ENCODE results near the gene PTH2R. TPM values are rescaled to one million over a fixed set of nuclear protein-coding genes. Genes with fewer than 3 reads are reported as not detected.

PTH2R gene
- total RNA-seq, 1 experiment from 2014 or later = 0.32 TPM

- Histone ChIP-seq H3K36me3 (ENCODE audit: control insufficient read depth, insufficient read depth, low read length) (no peaks in the 10 kb centered on the region), H3K9me3 (peaks cover 9% of the 10 kb centered on the region), H3K27me3 (replicated peaks; ENCODE audit: control insufficient read depth, insufficient read depth, low read length) (no peaks in the 10 kb centered on the region), H3K4me1 (no peaks in the 10 kb centered on the region), H3K4me3 (ENCODE audit: low read depth, low read length) (no peak overlapping the region)
- no peaks in the 10 kb centered on the region for H3K36me3 Mint-ChIP-seq (ENCODE audit: insufficient read depth, unreplicated experiment)
- no peaks in the 10 kb centered on the region for H3K27me3 Mint-ChIP-seq (ENCODE audit: insufficient read depth, unreplicated experiment)
- H3K27ac Mint-ChIP-seq (ENCODE audit: unreplicated experiment) = no peak overlapping the region
- DNase-seq = no peak
- no peak for TF ChIP-seq CTCF (IDR thresholded peaks at IDR 0.05; ENCODE audit: insufficient read depth in 1 of 2, low read depth in 1 of 2, low read length in 1 of 2, severe bottlenecking in 1 of 2, unreplicated experiment in 1 of 2)
- peaks cover 14% of the 10 kb centered on the region for H3K9me3 Mint-ChIP-seq (ENCODE audit: unreplicated experiment)
- ChIA-PET CTCF (no interaction called here), POLR2A (no interaction called here)
- H3K4me1 Mint-ChIP-seq (ENCODE audit: low read depth, unreplicated experiment) = no peaks in the 10 kb centered on the region
- H3K4me3 Mint-ChIP-seq (ENCODE audit: unreplicated experiment) = no peak overlapping the region
- intact Hi-C loops (cut with micrococcal nuclease; ENCODE audit: unreplicated experiment) = no loop called here
- BruUV-seq (replicated peaks) = no TSS peak
Observed at GRCh38 chr2:208369091-208369490, 37.5 kb upstream of the PTH2R start.

GRCh38 chr2:208370881-208371633 is 35.5 kb upstream of the PTH2R start:
- no peak overlapping the region for H3K4me3 Mint-ChIP-seq (ENCODE audit: unreplicated experiment)
- CTCF ChIA-PET = no interaction called here
- no peak overlapping the region for H3K27ac Mint-ChIP-seq (ENCODE audit: unreplicated experiment)
- intact Hi-C loops (cut with micrococcal nuclease; ENCODE audit: unreplicated experiment) = no loop called here
- Histone ChIP-seq H3K4me3 (ENCODE audit: low read depth, low read length) (no peak overlapping the region), H3K9me3 (no peaks in the 10 kb centered on the region), H3K4me1 (no peaks in the 10 kb centered on the region), H3K36me3 (ENCODE audit: control insufficient read depth, insufficient read depth, low read length) (no peaks in the 10 kb centered on the region), H3K27me3 (replicated peaks; ENCODE audit: control insufficient read depth, insufficient read depth, low read length) (no peaks in the 10 kb centered on the region)
- POLR2A ChIA-PET = no interaction called here
- no peaks in the 10 kb centered on the region for H3K4me1 Mint-ChIP-seq (ENCODE audit: low read depth, unreplicated experiment)
- no peak for TF ChIP-seq CTCF (IDR thresholded peaks at IDR 0.05; ENCODE audit: insufficient read depth in 1 of 2, low read depth in 1 of 2, low read length in 1 of 2, severe bottlenecking in 1 of 2, unreplicated experiment in 1 of 2)
- H3K36me3 Mint-ChIP-seq (ENCODE audit: insufficient read depth, unreplicated experiment) = no peaks in the 10 kb centered on the region
- DNase-seq = no peak
- no peaks in the 10 kb centered on the region for H3K9me3 Mint-ChIP-seq (ENCODE audit: unreplicated experiment)
- no TSS peak for BruUV-seq (replicated peaks)
- H3K27me3 Mint-ChIP-seq (ENCODE audit: insufficient read depth, unreplicated experiment) = no peaks in the 10 kb centered on the region

GRCh38 chr2:208371634-208371935 is 35.0 kb upstream of the PTH2R start:
- BruUV-seq (replicated peaks) = no TSS peak
- Mint-ChIP-seq H3K27me3 (ENCODE audit: insufficient read depth, unreplicated experiment) (no peaks in the 10 kb centered on the region), H3K4me3 (ENCODE audit: unreplicated experiment) (no peak overlapping the region), H3K36me3 (ENCODE audit: insufficient read depth, unreplicated experiment) (no peaks in the 10 kb centered on the region), H3K9me3 (ENCODE audit: unreplicated experiment) (no peaks in the 10 kb centered on the region), H3K4me1 (ENCODE audit: low read depth, unreplicated experiment) (no peaks in the 10 kb centered on the region), H3K27ac (ENCODE audit: unreplicated experiment) (no peak overlapping the region)
- DNase-seq = no peak
- no peaks in the 10 kb centered on the region for H3K9me3 ChIP-seq
- intact Hi-C loops (cut with micrococcal nuclease; ENCODE audit: unreplicated experiment) = no loop called here
- H3K27me3 ChIP-seq (replicated peaks; ENCODE audit: control insufficient read depth, insufficient read depth, low read length) = no peaks in the 10 kb centered on the region
- no peak for TF ChIP-seq CTCF (IDR thresholded peaks at IDR 0.05; ENCODE audit: insufficient read depth in 1 of 2, low read depth in 1 of 2, low read length in 1 of 2, severe bottlenecking in 1 of 2, unreplicated experiment in 1 of 2)
- ChIA-PET POLR2A (no interaction called here), CTCF (no interaction called here)
- no peaks in the 10 kb centered on the region for H3K36me3 ChIP-seq (ENCODE audit: control insufficient read depth, insufficient read depth, low read length)
- no peaks in the 10 kb centered on the region for H3K4me1 ChIP-seq
- no peak overlapping the region for H3K4me3 ChIP-seq (ENCODE audit: low read depth, low read length)

Data from Caco-2 (cell line).